IMR-90 (cell line): ENCODE measurements around the gene CTNNA2.

Experiments
- BHLHE40 ChIP-seq: fragments of 150-350 bp; IDR thresholded peaks from 2 replicates; pipeline ENCODE4 v1.6.1; 2016; ENCODE audit warnings: mild to moderate bottlenecking, low read depth, low read length
- CEBPB ChIP-seq: IDR thresholded peaks from 2 replicates; pipeline ENCODE4 v1.6.1; 2012; ENCODE audit warnings: low read depth, low read length, improper control_type of control experiment
- FOS ChIP-seq: fragments of 150-350 bp; IDR thresholded peaks from 2 replicates; pipeline ENCODE4 v1.6.1; 2016; ENCODE audit warnings: low read depth, low read length
- MAFK ChIP-seq: IDR thresholded peaks from 2 replicates; pipeline ENCODE4 v1.6.1; 2012; ENCODE audit warnings: low read depth, low read length, improper control_type of control experiment
- MAZ ChIP-seq: IDR thresholded peaks from 2 replicates; pipeline ENCODE4 v1.6.1; 2012; ENCODE audit warnings: low read depth, mild to moderate bottlenecking, low read length, improper control_type of control experiment, moderate library complexity, borderline replicate concordance
- NFE2L2 ChIP-seq: fragments of 150-350 bp; IDR thresholded peaks from 2 replicates; pipeline ENCODE4 v1.6.1; 2016; ENCODE audit warnings: low read depth, mild to moderate bottlenecking, low read length
- POLR2A ChIP-seq: IDR thresholded peaks from 2 replicates; pipeline ENCODE4 v1.6.1; 2012; ENCODE audit warnings: mild to moderate bottlenecking, low read depth, low read length
- RAD21 ChIP-seq: IDR thresholded peaks from 2 replicates; pipeline ENCODE4 v1.6.1; 2012; ENCODE audit warnings: low read length, improper control_type of control experiment
- RCOR1 ChIP-seq: IDR thresholded peaks from 2 replicates; pipeline ENCODE4 v1.6.1; 2012; ENCODE audit warnings: mild to moderate bottlenecking, low read length, improper control_type of control experiment; ENCODE audit not compliant: insufficient replicate concordance
- RFX5 ChIP-seq: IDR thresholded peaks from 2 replicates; pipeline ENCODE4 v1.8.0; 2012; ENCODE audit warnings: low read depth, mild to moderate bottlenecking, low read length, moderate library complexity
- SMC3 ChIP-seq: fragments of 150-350 bp; IDR thresholded peaks from 2 replicates; pipeline ENCODE4 v1.6.1; 2016; ENCODE audit warnings: low read depth, mild to moderate bottlenecking, antibody characterized with exemption, low read length, moderate library complexity
- TF ChIP-seq, protein P1 (sequence below): conservative IDR thresholded peaks from 2 replicates; pipeline ENCODE4 v1.5.1; 2012; ENCODE audit warnings: mild to moderate bottlenecking, low read depth, low read length, improper control_type of control experiment
- TF ChIP-seq, protein P2 (sequence below): fragments of 150-350 bp; IDR thresholded peaks from 2 replicates; pipeline ENCODE4 v1.6.1; 2016; ENCODE audit warnings: low read depth, mild to moderate bottlenecking, low read length, moderate library complexity, borderline replicate concordance
- TF ChIP-seq, protein P3 (sequence below): fragments of 150-350 bp; IDR thresholded peaks from 2 replicates; pipeline ENCODE4 v1.6.1; 2017; ENCODE audit warnings: mild to moderate bottlenecking, antibody characterized with exemption, low read length, low read depth

GRCh38 chr2:80303006-80303908, 790.4 kb downstream of the CTNNA2 start:
- TF ChIP-seq RAD21 = no peak
- TF ChIP-seq SMC3 = no peak
- no peak for TF ChIP-seq BHLHE40
- TF ChIP-seq CEBPB = no peak
- TF ChIP-seq, protein P1, sequence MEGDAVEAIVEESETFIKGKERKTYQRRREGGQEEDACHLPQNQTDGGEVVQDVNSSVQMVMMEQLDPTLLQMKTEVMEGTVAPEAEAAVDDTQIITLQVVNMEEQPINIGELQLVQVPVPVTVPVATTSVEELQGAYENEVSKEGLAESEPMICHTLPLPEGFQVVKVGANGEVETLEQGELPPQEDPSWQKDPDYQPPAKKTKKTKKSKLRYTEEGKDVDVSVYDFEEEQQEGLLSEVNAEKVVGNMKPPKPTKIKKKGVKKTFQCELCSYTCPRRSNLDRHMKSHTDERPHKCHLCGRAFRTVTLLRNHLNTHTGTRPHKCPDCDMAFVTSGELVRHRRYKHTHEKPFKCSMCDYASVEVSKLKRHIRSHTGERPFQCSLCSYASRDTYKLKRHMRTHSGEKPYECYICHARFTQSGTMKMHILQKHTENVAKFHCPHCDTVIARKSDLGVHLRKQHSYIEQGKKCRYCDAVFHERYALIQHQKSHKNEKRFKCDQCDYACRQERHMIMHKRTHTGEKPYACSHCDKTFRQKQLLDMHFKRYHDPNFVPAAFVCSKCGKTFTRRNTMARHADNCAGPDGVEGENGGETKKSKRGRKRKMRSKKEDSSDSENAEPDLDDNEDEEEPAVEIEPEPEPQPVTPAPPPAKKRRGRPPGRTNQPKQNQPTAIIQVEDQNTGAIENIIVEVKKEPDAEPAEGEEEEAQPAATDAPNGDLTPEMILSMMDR = no peak
- TF ChIP-seq MAZ = no peak
- no peak for TF ChIP-seq POLR2A
- no peak for TF ChIP-seq FOS
- TF ChIP-seq RFX5 = no peak
- no peak for TF ChIP-seq MAFK
- TF ChIP-seq RCOR1 = no peak
- TF ChIP-seq, protein P2, sequence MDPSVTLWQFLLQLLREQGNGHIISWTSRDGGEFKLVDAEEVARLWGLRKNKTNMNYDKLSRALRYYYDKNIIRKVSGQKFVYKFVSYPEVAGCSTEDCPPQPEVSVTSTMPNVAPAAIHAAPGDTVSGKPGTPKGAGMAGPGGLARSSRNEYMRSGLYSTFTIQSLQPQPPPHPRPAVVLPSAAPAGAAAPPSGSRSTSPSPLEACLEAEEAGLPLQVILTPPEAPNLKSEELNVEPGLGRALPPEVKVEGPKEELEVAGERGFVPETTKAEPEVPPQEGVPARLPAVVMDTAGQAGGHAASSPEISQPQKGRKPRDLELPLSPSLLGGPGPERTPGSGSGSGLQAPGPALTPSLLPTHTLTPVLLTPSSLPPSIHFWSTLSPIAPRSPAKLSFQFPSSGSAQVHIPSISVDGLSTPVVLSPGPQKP = no peak
- no peak for TF ChIP-seq NFE2L2
- TF ChIP-seq, protein P3, sequence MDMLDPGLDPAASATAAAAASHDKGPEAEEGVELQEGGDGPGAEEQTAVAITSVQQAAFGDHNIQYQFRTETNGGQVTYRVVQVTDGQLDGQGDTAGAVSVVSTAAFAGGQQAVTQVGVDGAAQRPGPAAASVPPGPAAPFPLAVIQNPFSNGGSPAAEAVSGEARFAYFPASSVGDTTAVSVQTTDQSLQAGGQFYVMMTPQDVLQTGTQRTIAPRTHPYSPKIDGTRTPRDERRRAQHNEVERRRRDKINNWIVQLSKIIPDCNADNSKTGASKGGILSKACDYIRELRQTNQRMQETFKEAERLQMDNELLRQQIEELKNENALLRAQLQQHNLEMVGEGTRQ = no peak
